Measurements from ENCODE around the gene GFPT2.

GRCh38 chr5:180358694-180359093, 5.6 kb upstream of the GFPT2 start:
- TF ChIP-seq CTCF (IDR thresholded peaks at IDR 0.05) (no peak), MAZ (IDR thresholded peaks at IDR 0.05; ENCODE audit: borderline replicate concordance, low read depth, low read length) (no peak), EP300 (IDR thresholded peaks at IDR 0.05) (no peak), ATOH8 (CRISPR knock-in tag; IDR thresholded peaks at IDR 0.05; ENCODE audit: low read depth) (no peak), CEBPB (IDR thresholded peaks at IDR 0.05) (no peak), RAD21 (conservative IDR thresholded peaks at IDR 0.05 in 1 of 2, IDR thresholded peaks at IDR 0.05 in 1 of 2) (no peak)
